GM13977 (cell line): ENCODE data around the gene ST3GAL2.

Experiments
- DNase-seq: peaks from one replicate; pipeline ENCODE4 v3.0.0; 2012; ENCODE audit warnings: low spot score
- in situ Hi-C: fragments of 300-500 bp; cut with MboI; formaldehyde crosslinking; loops from one replicate; pipeline ENCODE4 v1.12.0; 2022; ENCODE audit warnings: low sequenced_read_pairs, low pct_unique_long_range_greater_than_20kb, mixed read lengths, inconsistent platforms; ENCODE audit not compliant: unreplicated experiment
- TF ChIP-seq, protein P1 (sequence below): IDR thresholded peaks from 2 replicates; pipeline ENCODE4 v1.5.1; 2012; ENCODE audit warnings: mild to moderate bottlenecking, control low read depth; ENCODE audit not compliant: insufficient read depth; ENCODE audit errors: extremely low read depth, missing control alignments

The ST3GAL2 gene

DNA sequence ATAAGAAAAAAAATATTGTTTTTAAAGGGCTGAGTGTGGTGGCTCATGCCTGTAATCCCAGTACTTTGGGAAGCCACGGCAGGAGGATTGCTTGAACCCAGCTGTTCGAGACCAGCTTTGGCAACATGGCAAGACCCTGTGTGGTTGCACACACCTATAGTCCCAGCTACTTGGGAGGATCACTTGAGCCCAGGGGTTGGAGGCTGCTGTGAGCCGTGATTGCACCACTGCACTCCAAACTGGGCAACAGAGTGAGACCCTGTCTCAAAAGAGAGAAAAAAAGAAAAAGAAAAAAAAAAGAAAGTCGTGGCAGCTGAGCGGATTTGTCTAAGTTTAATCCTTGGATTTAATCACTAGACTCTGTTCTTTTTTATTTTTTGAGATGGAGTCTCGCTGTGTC lies 9.2 kb upstream of the ST3GAL2 start:
- TF ChIP-seq, protein P1, sequence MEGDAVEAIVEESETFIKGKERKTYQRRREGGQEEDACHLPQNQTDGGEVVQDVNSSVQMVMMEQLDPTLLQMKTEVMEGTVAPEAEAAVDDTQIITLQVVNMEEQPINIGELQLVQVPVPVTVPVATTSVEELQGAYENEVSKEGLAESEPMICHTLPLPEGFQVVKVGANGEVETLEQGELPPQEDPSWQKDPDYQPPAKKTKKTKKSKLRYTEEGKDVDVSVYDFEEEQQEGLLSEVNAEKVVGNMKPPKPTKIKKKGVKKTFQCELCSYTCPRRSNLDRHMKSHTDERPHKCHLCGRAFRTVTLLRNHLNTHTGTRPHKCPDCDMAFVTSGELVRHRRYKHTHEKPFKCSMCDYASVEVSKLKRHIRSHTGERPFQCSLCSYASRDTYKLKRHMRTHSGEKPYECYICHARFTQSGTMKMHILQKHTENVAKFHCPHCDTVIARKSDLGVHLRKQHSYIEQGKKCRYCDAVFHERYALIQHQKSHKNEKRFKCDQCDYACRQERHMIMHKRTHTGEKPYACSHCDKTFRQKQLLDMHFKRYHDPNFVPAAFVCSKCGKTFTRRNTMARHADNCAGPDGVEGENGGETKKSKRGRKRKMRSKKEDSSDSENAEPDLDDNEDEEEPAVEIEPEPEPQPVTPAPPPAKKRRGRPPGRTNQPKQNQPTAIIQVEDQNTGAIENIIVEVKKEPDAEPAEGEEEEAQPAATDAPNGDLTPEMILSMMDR: no peak
- no peak for DNase-seq
- in situ Hi-C loops: no loop called here

DNA sequence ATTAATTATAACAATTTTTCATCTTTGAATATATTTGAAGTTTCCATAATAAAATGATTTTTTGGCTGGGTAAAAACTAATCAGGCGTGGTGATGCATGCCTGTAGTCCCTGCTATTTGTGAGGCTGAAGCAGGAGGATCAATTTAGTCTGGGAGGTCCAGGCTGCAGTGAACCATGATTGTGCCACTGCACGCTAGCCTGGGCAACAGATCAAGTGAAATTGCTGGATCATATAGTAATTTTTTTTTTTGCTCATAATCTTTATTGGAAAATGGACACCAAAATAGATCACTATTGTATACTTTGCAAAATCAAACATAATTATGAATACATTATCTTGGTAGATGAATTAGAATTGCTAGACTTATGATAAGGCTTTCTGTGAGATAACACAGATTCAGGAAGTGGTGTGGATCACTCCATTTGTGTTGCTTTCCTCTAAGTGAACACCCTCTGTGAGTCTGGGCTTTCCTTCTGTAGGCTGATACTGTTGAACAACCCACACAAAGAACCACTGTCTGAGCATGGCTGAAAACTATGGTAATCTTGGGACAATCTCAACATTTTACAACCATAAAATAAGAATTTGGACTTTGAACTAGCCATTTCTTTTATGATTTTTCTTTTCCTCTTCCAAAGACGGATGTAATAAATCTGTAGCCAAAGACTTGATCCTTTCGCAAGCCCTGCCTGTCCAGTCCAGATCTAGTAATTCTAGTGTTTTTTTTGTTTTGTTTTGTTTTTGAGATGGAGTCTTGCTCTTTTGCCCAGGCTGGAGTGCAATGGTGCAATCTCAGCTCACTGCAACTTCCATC lies 5.6 kb upstream of the ST3GAL2 start:
- TF ChIP-seq, protein P1: no peak
- DNase-seq: no peak
- in situ Hi-C loops: no loop called here

DNA sequence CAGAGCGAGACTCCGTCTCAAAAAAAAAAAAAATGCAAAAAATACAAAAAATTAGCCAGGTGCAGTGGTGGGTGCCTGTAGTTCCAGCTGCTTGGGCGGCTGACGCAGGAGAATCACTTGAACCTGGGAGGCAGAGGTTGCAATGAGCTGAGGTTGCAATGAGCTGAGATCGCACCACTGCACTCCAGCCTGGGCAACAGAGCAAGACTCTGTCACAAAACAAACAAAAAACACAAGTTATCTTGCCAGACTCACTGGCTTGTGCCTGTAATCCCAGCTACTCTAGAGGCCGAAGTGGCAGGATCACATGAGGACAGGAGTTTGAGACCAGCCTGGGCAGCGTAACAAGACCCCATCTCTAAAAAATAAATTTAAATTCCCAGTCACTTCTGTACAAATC lies 3.4 kb upstream of the ST3GAL2 start:
- no peak for DNase-seq
- TF ChIP-seq, protein P1: no peak
- in situ Hi-C loops: no loop called here

DNA sequence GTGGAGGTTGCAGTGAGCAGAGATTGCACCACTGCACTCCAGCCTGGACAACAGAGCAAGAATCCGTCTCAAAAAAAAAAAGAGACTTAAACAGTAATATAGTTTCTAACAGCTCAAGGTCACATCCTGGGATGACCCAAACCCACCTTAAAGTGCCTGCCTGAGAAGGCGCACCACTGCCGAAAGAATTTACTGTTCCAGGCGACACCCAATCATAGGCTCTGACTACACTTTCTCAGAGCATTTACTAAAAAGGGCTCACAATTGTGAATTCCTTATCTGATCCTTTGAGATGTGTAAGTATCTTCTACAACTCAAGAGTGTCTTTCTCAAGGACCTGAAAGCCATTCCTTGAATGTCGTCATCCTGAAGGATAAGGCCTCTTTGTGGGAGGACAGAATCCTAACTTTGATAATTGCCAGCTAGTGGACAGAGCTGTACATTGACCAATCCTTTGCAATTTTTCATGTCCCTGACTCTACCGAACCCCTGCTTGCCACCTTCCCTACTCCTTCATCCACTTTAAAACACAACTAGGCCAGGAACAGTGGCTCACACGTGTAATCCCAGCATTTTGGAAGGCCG lies 2.6 kb upstream of the ST3GAL2 start:
- TF ChIP-seq, protein P1: no peak
- DNase-seq: no peak
- in situ Hi-C loops: no loop called here

DNA sequence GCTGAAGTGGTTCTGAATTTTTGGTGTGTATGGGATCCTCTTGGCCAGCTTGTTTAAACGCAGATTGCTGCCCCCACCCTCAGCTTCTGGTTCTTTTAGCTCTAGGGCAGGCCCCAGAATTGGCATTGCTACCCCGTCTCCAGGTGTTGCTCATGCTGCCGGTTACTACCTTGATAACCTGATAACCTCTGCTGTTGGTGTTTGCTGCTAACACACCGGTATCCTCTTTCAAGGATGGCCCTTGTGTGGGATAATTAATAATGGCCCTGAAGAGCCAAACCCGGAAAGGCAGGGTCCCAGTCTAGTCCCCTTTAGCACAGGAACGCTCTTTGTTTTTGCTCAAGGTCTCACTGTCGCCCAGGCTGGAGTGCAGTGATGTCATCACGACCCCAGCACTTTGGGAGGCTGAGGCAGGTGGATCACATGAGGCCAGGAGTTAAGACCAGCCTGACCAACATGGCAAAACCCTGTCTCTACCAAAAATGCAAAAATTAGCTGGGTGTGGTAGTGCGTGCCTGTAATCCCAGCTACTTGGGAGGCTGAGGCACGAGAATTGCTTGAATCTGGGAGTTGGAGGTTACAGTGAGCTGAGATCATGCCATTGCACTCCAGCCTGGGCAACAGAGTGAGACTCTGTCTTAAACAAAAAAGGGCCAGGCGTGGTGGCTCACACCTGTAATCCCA lies 1.3 kb upstream of the ST3GAL2 start:
- TF ChIP-seq, protein P1: no peak
- in situ Hi-C loops: no loop called here
- DNase-seq: no peak

DNA sequence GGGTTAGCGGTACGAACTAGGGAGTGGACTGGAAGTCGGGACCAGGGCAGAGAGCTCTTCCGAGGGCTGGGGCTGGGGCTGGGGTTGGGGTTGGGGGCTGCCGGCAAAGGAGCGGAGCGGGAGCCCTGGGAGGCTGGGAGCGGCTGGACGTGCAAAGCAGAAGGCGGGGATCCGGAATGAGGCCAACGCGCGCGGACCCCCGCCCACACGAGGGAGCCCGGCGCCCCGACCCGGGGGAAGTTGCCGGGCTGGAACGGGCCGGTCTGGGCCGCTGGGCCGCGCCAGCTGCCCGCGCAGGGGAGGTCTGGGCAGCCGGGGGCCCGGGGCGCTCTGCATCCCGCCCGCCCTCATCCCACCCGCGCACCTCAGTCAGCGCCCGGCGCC lies 323 bp downstream of the ST3GAL2 start:
- DNase-seq: no peak
- in situ Hi-C loops: no loop called here
- TF ChIP-seq, protein P1: peak; percentile 7
